Kidney tubule cell (primary cell): Measurements from ENCODE around the gene AKR1C1.
"Not testable (repeated sequence)": the region's sequence is repeated elsewhere in the genome, so short reads cannot be mapped to it uniquely, and the experiment has no call there.

Source experiments
- DNase-seq: peaks from one replicate; pipeline ENCODE4 v3.0.0-alpha.2; 2018; ENCODE audit warnings: low spot score

Gene AKR1C1

DNA sequence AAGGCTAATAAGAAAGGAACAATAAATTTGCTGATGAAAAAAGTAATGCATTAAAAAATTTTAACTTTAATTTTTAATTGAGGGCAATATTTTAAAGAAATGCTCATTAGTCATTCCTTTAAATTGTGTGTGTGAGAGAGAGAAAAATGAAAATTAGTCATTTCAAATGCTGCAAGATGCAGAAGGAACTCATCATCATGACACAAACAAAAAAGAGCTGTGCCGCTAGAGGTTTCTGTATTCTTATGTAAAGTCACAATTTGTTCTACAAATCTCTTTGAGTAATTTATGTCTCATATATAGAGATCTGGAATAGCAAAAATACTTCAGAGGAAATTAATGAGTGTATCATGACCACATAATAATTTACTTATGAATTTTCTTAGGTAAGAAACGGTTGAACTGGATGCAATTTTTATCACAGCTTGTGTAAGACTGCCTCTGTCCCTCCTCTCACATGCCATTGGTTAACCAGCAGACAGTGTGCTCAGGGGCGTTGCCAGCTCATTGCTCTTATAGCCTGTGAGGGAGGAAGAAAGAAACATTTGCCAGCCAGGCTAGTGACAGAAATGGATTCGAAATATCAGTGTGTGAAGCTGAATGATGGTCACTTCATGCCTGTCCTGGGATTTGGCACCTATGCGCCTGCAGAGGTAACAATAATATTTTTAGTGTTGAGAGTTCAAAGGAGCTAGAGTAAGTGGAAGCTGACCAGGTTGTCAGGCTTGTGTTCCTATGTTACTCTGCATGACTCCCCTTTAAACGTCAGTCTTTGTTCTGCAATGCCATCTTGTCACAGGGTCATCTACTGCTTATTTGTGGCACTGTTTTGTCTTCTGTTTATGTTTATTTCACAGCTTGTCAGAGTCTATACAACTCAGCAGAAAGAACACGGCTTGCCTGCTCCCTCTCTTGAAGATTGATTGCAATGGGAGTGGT lies at the start of gene AKR1C1:
TSS of gene AKR1C1 (plus strand) at position 540 of the 939 bp plus-strand sequence. CDS start at position 570, 30 bp downstream.
- not testable (repeated sequence) for DNase-seq

DNA sequence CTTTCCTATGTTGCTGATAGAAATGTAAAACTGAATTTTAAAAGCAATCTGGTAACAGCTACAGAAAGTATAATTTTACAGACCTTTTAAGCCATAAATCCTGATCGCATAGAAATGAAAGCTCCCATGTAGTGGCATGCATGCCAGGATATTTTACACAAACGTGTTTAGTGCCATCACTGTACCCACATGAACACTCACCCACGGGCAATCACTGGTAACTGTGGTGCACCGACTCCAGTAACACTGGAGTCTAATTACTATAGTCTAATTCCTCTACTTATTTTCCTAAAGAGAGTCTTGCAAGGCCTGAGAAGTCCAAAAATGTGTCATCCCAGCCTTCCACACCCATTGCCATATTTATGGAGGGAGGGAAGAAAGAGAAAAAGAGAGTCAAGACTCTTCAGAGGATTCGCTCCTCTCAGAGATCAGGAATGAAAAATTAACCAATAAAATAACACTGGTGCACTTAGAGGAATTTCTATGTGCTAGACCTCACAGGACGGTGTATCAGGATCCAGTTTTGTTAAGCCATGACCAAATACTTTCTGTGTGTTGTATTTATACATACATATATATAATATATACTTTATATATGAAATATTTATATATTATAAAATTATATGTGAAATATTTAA lies 48.9 kb upstream of the AKR1C1 start:
- no peak for DNase-seq

DNA sequence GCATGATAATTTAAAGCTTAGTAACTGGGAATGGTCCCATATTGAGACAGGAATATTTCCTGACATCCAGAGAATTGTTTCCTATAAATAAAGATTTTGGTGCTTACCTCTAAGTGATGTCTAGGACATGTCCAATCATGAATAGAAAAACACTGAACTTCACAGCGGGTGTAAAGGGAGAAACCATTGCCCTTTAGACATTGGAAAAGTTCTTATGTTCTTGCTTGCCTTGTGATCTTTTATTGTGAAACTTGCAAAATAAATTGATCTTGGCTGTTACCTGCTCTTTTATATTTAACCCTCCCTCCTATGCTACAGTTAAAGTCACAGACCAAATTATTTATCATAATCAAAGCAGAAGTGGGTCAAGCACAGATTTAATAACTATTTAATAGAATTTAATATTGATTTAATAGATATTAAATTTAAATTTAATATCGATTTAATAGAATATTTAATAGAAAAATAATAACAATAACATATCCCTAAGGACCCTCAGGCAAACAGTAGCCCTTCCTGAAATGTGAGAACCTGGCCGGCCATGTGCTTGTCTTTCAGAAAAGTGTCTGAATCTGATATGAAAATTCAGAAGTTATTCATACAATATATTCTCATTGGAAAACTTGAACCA lies 47.0 kb upstream of the AKR1C1 start:
- DNase-seq: no peak

DNA sequence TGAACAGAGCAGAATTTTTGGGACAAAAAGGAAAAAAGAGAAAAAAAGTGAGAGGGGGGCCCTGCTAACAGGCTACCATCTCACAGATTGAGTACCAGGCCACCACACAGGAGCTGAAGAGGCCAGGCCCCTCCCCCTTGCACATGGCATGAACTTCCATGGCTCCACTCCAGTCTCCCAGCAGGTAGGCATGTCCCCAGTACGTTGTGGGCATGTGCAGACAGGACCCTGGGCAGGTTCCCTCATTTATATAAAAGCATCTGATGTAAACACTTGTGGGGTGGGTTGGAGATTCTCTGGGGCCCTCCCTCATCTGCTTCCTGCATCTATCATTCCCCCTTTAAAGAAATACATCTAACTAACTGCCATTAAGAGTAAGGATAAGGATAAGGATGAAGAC lies 45.0 kb upstream of the AKR1C1 start:
- DNase-seq: no peak

DNA sequence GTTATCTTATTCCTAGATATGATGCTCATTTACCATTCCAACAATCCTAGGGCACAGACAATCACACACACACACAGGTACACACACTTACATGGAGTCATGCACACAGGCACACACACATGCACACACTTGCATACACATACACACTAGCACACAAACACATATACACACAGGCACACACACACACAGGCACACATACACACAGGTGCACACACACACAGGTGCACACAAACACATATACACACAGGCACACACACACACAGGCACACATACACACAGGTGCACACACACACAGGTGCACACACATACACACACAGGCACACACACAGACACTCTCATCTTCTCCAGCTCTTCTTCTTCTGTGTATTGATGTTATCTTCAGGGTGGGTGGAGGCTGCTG lies 38.7 kb upstream of the AKR1C1 start:
- DNase-seq: not testable (repeated sequence)

DNA sequence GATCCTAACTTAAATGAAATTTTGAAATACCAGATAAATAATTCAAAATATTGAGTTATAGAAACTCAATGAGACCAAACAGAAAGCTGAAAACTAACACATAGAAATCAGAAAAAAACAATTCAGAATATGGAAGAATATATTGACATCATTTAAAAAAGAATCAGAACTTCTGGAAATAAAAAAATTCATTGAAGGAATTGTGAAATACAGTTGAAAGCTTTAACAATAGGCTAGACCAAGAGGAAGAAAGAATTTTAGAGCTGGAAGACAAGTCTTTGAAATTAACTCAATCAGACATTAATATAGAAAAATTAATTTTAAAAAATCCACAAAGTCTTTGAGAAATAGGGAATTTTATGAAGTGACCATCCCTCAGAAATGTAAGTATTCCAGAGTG lies 36.8 kb upstream of the AKR1C1 start:
- no peak for DNase-seq

DNA sequence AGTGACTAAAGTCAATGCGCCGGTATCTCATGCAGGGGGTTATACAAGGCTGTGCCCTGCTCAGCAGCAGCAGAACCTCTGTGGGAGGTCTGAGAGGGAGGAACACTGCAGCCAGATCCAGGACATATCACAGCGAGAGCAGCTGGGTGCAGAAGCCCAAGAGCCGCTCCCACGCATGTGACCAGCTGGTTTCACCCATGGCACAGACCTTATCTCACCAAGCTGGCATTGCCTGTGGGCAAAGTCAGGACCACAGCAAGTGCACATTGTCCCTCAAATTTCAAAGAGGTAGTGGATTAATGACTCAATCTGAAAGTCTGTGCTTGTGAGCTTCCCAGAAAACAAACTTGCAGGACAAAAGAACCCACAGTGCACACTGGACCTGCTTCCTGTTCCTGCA lies 31.6 kb upstream of the AKR1C1 start:
- no peak for DNase-seq

DNA sequence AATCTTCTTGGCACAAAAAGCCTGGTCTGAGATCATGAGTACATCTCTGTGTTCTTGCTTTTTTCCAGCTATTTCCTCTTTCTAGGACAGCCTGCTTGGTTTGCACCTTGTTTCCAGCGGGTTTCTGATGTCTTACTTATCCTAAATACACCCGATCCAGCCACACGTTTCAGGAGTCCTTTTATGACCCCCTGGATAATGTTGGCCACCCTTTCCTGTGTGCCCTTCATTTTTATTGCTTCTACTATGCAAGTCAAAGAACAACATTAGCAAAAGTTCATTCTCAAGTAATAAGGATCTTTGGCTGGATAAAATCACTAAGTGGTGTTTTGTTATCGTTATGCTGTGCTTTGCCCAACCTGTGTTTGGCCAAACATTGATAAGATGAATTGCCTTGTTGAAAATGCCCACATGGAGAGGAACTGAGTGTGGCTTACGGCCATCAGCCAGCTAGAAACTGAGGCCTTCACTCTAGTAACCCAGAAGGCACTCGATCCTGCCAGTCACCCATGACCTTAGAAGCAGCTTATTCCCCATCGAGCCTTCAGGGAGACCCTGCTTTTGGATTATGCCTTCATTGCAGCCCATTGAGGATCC lies 28.7 kb upstream of the AKR1C1 start:
- no peak for DNase-seq

DNA sequence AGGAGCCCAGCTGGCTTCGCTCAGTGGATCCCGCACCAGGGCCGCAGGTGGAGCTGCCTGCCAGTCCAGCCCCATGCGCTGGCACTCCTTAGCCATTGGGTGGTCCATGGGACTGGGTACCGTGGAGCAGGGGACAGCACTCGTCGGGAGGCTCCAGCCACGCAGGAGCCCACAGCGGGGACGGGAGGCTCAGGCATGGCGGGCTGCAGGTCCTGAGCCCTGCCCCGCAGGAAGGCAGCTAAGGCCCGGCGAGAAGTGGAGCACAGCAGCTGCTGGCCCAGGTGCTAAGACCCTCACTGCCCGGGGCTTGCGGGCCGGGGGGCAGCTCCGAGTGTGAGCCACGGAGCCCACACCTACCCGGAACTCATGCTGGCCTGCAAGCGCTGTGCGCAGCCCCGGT lies 25.9 kb upstream of the AKR1C1 start:
- no peak for DNase-seq

DNA sequence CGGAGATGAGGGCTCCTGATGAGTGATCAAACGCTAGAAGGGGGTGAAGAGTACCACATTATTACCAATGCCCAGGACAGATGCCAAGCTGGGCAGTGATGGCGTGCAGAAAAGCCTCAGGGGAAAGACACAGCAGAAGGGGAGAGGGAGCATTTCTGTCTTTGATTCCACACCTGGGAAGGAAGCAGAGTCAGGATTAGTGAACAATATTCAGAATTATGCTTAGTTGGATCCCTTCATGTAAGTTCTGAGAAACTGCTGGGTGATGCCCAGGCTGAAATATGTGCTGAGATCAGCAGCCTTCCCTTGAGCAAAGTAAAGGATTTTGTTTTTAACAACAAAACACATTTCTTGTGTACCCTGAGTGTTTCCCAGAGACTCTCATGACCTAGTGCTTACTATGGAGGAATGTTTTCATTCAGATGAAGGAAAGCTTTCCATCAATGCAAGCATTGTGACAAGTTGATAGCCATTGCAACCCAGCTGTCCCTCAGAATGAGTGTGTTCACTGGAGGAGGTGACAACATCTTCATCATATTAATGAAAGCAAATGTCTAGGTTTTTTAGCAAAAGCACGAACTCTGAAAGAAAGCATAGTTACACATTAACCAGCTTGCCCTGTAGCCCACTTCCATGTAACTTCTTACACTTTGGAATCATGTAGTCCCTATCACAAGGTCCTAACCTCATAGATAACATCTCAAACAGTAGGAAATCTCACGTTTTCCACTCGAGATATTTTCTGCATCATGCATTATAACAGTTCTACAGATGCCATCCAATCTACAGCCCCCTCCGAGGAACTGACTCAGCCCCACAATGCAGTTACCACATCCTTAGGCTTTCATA lies 23.8 kb upstream of the AKR1C1 start:
- no peak for DNase-seq

DNA sequence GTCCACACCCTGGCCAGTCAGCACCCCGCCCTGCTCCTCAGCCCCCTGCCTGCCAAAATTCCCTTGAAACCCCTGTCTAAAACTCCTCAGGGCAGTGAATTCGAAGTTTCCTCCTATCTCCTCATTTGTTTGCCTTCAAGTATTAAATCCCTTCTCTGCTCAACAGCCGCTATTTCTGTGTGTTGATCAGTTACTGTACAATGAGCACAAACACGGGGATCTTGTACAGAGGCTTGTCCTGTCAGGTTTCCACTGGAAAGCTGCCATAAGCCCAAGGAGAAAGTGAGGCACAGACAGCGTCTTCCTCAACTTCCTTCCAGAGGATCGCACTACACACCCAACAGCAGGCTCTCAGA lies 23.2 kb upstream of the AKR1C1 start:
- not testable (repeated sequence) for DNase-seq

DNA sequence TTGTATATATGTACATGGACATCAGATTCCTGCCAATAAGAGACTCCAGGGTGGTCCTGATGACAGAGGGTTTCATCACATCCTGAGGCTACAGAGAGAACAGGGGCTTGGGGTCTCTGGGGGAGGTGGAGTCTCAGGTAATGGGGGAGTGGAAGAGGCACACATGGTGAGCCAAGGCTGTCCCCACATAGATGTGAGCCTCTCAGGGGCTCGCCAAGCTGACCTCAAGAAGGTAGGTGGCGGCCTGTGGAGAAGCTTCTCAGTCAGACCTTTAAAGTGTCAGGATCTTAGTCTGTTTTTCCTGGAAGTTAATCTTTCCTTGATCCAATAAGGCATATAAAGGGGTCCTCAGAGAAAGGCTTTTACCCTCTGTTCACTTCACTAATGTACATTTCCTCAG lies 22.3 kb upstream of the AKR1C1 start:
- DNase-seq: not testable (repeated sequence)

DNA sequence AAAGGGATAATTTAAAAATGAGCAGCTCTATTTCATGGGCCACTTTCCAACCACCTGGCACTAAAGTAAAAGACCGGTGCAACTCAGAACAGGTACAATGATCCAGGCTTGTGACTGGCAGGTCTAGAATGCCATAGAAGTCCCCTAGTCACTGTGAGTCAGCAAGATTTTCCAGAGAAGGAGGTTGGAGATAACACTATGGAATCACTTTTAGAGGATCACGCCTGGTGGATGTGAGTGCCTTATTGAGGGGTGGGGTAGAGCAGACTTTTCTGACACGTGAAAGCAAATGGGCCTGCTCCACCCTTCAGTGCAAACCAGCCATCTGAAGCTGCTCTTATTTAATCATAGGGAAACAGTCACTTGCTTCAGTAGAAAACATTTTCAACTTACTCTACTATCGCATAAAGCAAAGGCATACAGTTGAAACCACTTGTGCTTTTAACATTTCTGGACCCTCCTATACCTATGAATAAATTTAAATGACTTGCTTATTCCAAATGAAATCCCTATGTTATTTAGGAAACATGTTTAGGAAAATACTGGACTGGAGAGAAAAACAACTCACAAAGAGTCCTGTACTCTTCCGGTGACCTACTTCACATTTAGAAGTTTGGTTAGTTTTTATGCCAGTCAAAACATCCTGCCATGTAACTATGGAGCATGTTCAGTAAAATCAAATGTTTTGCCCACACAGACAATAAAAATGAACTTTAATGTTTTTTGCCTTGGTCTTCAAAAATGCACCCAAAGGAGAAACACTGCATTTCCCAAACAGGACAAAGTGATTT lies 21.5 kb upstream of the AKR1C1 start:
- DNase-seq: peak; percentile 65

DNA sequence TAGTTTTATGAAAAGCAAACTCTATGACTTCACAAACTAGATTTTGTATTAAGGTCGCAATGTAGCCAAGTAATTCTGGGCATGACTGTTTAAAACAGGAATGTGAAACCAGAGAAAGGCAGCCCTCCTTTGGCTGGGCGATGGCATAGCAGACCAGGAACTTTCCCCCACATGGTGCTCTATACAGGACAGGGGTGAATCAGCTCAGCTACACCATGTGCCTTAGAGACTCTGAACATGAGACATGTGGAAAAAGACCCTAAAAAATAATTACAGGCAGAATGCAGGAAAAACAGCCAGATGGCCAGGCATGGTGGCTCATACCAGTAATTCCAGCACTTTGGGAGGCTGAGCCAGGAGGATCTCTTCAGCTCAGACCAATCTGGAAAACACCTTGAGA lies 20.3 kb upstream of the AKR1C1 start:
- DNase-seq: peak; percentile 76

DNA sequence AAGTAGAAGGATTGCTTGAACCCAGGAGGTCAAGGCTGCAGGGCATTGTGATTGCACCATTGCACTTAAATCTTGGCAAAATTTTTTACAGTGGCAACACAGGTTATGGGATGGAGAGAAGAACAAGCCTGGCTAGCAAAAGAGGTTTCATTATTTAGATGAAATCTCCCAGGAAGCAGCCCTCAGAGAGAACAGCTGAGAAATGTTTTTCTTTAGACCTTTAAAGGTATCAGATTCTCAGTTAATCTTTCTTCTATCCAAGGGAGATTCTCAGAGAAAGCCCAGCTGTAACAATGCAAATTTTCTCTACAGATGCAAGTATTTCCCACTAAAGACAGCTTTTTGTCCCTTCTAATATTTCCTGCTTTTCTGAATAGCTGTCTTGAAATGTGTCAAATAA lies 19.8 kb upstream of the AKR1C1 start:
- DNase-seq: not testable (repeated sequence)

DNA sequence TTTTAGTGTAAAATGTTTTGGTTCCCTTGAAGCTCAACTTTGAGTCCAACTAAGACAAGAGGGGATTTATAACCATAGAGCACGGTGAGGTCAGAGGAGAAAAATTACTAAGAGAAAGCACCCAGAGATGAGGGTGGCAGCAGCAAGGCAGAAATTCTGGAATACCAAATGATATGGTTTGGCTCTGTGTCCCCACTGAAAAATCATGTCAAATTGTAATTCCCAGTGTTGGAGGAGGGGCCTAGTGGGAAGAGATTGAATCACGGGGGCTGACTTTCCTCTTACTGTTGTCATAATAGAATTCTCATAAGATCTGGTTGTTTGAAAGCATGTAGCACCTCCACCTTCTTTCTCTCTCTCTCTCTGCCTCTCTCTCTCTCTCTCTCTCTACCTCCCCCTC lies 19.4 kb upstream of the AKR1C1 start:
- DNase-seq: no peak

DNA sequence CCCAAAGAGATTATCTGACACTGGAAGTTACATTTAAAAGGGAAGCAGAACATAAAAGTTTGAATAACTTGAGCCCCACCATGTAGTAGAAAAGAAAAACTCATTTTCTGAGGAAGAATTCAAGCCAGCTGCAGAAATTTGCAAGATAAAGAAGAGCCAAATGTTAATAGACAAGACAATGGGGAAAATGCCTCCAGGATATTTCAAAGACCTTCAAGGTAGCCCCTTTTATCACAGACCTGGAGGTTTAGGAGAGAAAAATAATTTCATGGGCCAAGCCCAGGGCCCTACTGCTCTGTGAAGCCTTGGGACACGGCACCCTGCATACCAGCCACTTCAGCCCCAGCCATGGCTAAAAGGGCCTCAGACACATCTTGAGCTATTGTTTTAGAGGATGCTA lies 18.4 kb upstream of the AKR1C1 start:
- no peak for DNase-seq

DNA sequence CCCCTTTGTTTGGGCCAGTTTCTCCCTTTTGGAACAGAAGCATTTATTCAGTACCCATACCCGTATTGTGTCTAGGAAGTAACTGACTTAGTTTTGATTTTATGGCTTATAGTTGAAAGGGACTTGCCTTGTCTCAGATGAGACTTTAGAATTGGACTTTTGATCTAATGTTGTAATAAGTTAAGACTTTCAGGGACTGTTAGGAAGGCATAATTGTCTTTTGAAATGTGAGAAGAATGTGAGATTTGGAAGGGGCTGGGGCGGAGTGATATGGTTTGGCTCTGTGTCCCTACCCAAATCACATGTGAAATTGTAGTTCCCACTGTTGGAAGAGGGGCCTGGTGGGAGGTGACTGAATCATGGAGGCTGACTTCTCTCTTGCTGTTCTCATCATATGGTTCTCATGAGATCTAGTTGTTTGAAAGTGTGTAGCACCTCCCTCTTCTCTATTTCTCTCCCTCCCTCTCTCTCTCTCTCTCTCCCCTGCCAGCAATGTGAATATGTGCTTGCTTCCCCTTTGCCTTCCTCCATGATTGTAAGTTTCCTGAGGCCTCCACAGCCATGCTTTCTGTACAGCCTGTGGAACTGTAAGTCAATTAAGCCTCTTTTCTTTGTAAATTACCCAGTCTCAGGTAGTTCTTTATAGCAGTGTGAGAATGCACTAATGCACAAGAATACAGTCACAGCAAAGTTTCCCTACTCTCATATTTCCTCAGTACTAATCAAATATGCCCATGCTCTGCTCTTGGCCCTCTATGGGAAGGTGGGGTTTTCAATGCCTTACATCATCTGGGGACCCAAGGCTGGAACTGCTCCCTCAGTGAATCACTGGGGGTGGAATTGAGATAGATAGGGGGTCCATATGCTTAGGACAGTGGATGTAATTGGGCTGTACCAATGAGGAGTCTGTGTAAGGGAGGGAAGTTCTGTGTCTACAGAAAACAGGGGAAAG lies 17.2 kb upstream of the AKR1C1 start:
- no peak for DNase-seq

DNA sequence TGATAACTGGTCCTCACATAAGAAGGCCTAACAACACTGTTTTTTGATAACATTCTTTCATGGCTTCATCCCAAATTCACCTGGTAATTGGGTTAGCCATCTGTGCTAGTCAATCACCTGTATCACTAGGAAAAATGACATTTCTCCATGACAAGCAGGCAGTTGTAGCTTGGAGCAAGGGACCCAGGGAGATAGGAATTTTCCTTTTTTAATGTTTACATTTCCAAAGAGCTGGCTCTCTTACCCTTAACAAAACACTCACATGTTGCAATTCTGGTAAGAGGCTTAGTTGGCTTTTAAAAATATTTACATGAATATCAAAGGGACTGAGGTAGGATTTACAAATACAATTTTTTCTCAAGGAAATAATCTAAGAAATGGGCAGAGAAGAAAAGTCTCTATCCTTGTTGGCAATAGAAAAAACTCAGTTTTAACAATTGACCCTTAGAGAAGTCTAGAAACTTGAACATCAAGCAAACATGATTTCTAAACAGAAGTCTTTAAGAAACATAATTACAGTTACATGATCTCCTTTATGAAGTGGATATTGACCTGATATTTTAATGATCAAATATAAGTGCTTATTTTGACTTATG lies 16.1 kb upstream of the AKR1C1 start:
- DNase-seq: no peak
